ENCODE results near the gene SYTL4.

- TF ChIP-seq CTCF (IDR thresholded peaks at IDR 0.05), result no peak
- no peak for TF ChIP-seq POLR2A (IDR thresholded peaks at IDR 0.05)
These were observed 96.9 kb downstream of the SYTL4 start for GRCh38 chrX:100635040-100635439.
